CD4-positive, CD25-positive, alpha-beta regulatory T cell (primary cell): ENCODE measurements around the gene PRRC2A. TPM values are rescaled to one million over a fixed set of nuclear protein-coding genes. Genes with fewer than 3 reads are reported as not detected.

Experiments used
- ATAC-seq, 2 donors: fragments of 150-1000 bp; cut with Tn5 transposase; one replicate each; pipeline ENCODE4 v1.10.0; 2021; ENCODE audit warnings: low read depth in 2 of 2, moderate number of reproducible peaks in 2 of 2, moderate library complexity in 1 of 2
- DNase-seq, 3 donors: peaks; one replicate each; pipeline versions ENCODE4 v3.0.0 to v3.0.0-alpha.2; 2012 to 2022; ENCODE audit warnings: mixed read lengths in 1 of 3
- H3K27ac ChIP-seq: one replicate; pipeline ENCODE4 v1.7.0; 2013; ENCODE audit warnings: mild to moderate bottlenecking, low read length; ENCODE audit not compliant: insufficient read depth, poor library complexity, severe bottlenecking
- H3K27me3 ChIP-seq: one replicate; pipeline ENCODE4 v1.7.0; 2013; ENCODE audit warnings: low read length; ENCODE audit not compliant: control insufficient read depth, insufficient read depth
- H3K36me3 ChIP-seq: one replicate; pipeline ENCODE4 v1.7.0; 2013; ENCODE audit warnings: mild to moderate bottlenecking, low read length, moderate library complexity; ENCODE audit not compliant: control insufficient read depth, insufficient read depth
- H3K4me1 ChIP-seq: 2 replicates; pipeline ENCODE4 v1.7.0; 2013; ENCODE audit warnings: mild to moderate bottlenecking, low read length; ENCODE audit not compliant: insufficient read depth, control insufficient read depth, poor library complexity, severe bottlenecking
- H3K4me3 ChIP-seq: one replicate; pipeline ENCODE4 v1.7.0; 2013; ENCODE audit warnings: low read depth, mild to moderate bottlenecking, low read length, moderate library complexity
- H3K9me3 ChIP-seq, 2 experiments: 1 replicate in 1 of 2; 2 replicates in 1 of 2; pipeline ENCODE4 v1.7.0; 2013; ENCODE audit warnings: low read length in 2 of 2, mild to moderate bottlenecking in 1 of 2, moderate library complexity in 1 of 2; ENCODE audit not compliant: control insufficient read depth in 2 of 2
- H3K27ac Mint-ChIP-seq, 3 donors: one replicate each; pipeline ENCODE4 v1.8.0; 2020 to 2022; ENCODE audit warnings: mild to moderate bottlenecking in 3 of 3, mixed read lengths in 3 of 3, moderate library complexity in 2 of 3
- H3K27me3 Mint-ChIP-seq: one replicate; pipeline ENCODE4 v1.8.0; 2022; ENCODE audit warnings: mild to moderate bottlenecking, mixed read lengths
- H3K36me3 Mint-ChIP-seq: one replicate; pipeline ENCODE4 v1.8.0; 2020; ENCODE audit warnings: mixed read lengths
- H3K4me1 Mint-ChIP-seq, 4 donors: one replicate each; pipeline ENCODE4 v1.8.0; 2020 to 2022; ENCODE audit warnings: mixed read lengths in 4 of 4, mild to moderate bottlenecking in 1 of 4
- H3K4me3 Mint-ChIP-seq, 4 donors: one replicate each; pipeline ENCODE4 v1.8.0; 2020 to 2022; ENCODE audit warnings: mild to moderate bottlenecking in 4 of 4, mixed read lengths in 4 of 4, moderate library complexity in 3 of 4
- H3K9me3 Mint-ChIP-seq, 7 donors: one replicate each; pipeline ENCODE4 v1.8.0; 2020 to 2022; ENCODE audit warnings: mixed read lengths in 7 of 7, mild to moderate bottlenecking in 3 of 7, moderate library complexity in 2 of 7
- polyA plus RNA-seq, 4 donors: library from polyadenylated mRNA; unstranded; fragments of 300-500 nt; fragmentation: Illumina TruSeq; gene quantifications; one replicate each; pipeline ENCODE4 v1.2.3, GENCODE V29; 2021
- total RNA-seq: library from RNA; stranded (reverse); gene quantifications from one replicate; pipeline ENCODE4 v1.2.3, GENCODE V29; 2022

PRRC2A gene
- total and polyA plus RNA-seq, 5 donors from 2014 or later = 2.8 to 214 (median 3.2) TPM

GRCh38 chr6:31658983-31659648, 38.6 kb downstream of the PRRC2A start:
- peaks cover 4 to 83% (median 51%) of the 10 kb centered on the region in 4 donors for H3K4me1 Mint-ChIP-seq
- H3K4me1 ChIP-seq = peaks cover 64% of the 10 kb centered on the region
- ATAC-seq (no peak), DNase-seq (no peak)
- H3K27ac ChIP-seq = peak overlapping the region; percentile 76
- peak overlapping the region; percentile 92 to 99 (median 96) for H3K4me3 Mint-ChIP-seq
- peak overlapping the region; percentile 90 for H3K4me3 ChIP-seq
- H3K36me3 ChIP-seq = peaks cover 22% of the 10 kb centered on the region
- H3K27me3 Mint-ChIP-seq = no peaks in the 10 kb centered on the region
- no peaks in the 10 kb centered on the region for H3K9me3 ChIP-seq
- H3K27ac Mint-ChIP-seq = peak overlapping the region; percentile 88 to 94 (median 93)
- H3K36me3 Mint-ChIP-seq = peaks cover 18% of the 10 kb centered on the region
- no peaks in the 10 kb centered on the region for H3K9me3 Mint-ChIP-seq
- no peaks in the 10 kb centered on the region for H3K27me3 ChIP-seq

GRCh38 chr6:31659649-31660380, 39.3 kb downstream of the PRRC2A start:
- Histone ChIP-seq H3K36me3 (peaks cover 22% of the 10 kb centered on the region), H3K4me3 (peak overlapping the region; percentile 90), H3K9me3 (no peaks in the 10 kb centered on the region), H3K27me3 (no peaks in the 10 kb centered on the region), H3K27ac (peak overlapping the region; percentile 76), H3K4me1 (peaks cover 70% of the 10 kb centered on the region)
- peak; percentile 38 to 48 for ATAC-seq
- H3K4me1 Mint-ChIP-seq = peaks cover 0 to 90% (median 57%) of the 10 kb centered on the region in 4 donors
- no peaks in the 10 kb centered on the region for H3K9me3 Mint-ChIP-seq
- peak overlapping the region; percentile 92 to 99 (median 96) for H3K4me3 Mint-ChIP-seq
- peaks cover 20% of the 10 kb centered on the region for H3K36me3 Mint-ChIP-seq
- H3K27me3 Mint-ChIP-seq = no peaks in the 10 kb centered on the region
- peak in 2 of 3 donors; percentile 21 to 72 for DNase-seq
- peak overlapping the region; percentile 93 to 95 (median 94) for H3K27ac Mint-ChIP-seq

- Mint-ChIP-seq H3K4me3 (peak within 1 kb of the TSS; percentile 92 to 99 (median 96)), H3K27ac (peak within 1 kb of the TSS; percentile 93 to 95 (median 94)), H3K36me3 (peaks cover 17% of the 10 kb centered on the region), H3K9me3 (no peaks in the 10 kb centered on the region), H3K4me1 (peaks cover 0 to 88% (median 58%) of the 10 kb centered on the region in 4 donors), H3K27me3 (no peaks in the 10 kb centered on the region)
- peak; percentile 65 to 70 for ATAC-seq
- peak within 1 kb of the TSS; percentile 90 for H3K4me3 ChIP-seq
- peak; percentile 70 to 85 (median 72) for DNase-seq
- no peaks in the 10 kb centered on the region for H3K9me3 ChIP-seq
- peak within 1 kb of the TSS; percentile 76 for H3K27ac ChIP-seq
- peaks cover 22% of the 10 kb centered on the region for H3K36me3 ChIP-seq
- H3K27me3 ChIP-seq = no peaks in the 10 kb centered on the region
- H3K4me1 ChIP-seq = peaks cover 70% of the 10 kb centered on the region
Measured at GRCh38 chr6:31660381-31661261, 40.1 kb downstream of the PRRC2A start, which contains the start of gene C6orf47. Gene C6orf47, minus strand, starts transcription at chr6:31660778. Its CDS starts 831 bp downstream, at chr6:31659947.

GRCh38 chr6:31661262-31662123, 41.0 kb downstream of the PRRC2A start:
- H3K4me1 Mint-ChIP-seq = peaks cover 0 to 87% (median 60%) of the 10 kb centered on the region in 4 donors
- H3K4me3 Mint-ChIP-seq = peak overlapping the region; percentile 92 to 99 (median 96)
- Histone ChIP-seq H3K9me3 (no peaks in the 10 kb centered on the region), H3K27ac (peak overlapping the region; percentile 76), H3K4me3 (peak overlapping the region; percentile 76), H3K36me3 (peaks cover 18% of the 10 kb centered on the region), H3K4me1 (peaks cover 75% of the 10 kb centered on the region), H3K27me3 (no peaks in the 10 kb centered on the region)
- no peak for DNase-seq
- ATAC-seq = no peak
- peak overlapping the region; percentile 90 to 94 (median 93) for H3K27ac Mint-ChIP-seq
- no peaks in the 10 kb centered on the region for H3K9me3 Mint-ChIP-seq
- no peaks in the 10 kb centered on the region for H3K27me3 Mint-ChIP-seq
- H3K36me3 Mint-ChIP-seq = peaks cover 12% of the 10 kb centered on the region

GRCh38 chr6:31662124-31662723, 41.7 kb downstream of the PRRC2A start:
- H3K27ac Mint-ChIP-seq = peak overlapping the region in 1 of 3 donors; percentile 66
- H3K4me3 Mint-ChIP-seq = peak overlapping the region; percentile 92 to 99 (median 96)
- H3K36me3 Mint-ChIP-seq = peaks cover 16% of the 10 kb centered on the region
- no peaks in the 10 kb centered on the region for H3K9me3 Mint-ChIP-seq
- H3K4me1 Mint-ChIP-seq = peaks cover 0 to 89% (median 61%) of the 10 kb centered on the region in 4 donors
- H3K27me3 Mint-ChIP-seq = no peaks in the 10 kb centered on the region
- Histone ChIP-seq H3K27me3 (no peaks in the 10 kb centered on the region), H3K4me3 (no peak overlapping the region), H3K4me1 (peaks cover 81% of the 10 kb centered on the region), H3K27ac (peak overlapping the region; percentile 19), H3K36me3 (peaks cover 19% of the 10 kb centered on the region), H3K9me3 (no peaks in the 10 kb centered on the region)
- DNase-seq = no peak
- ATAC-seq = no peak

- peaks cover 22% of the 10 kb centered on the region for H3K36me3 Mint-ChIP-seq
- H3K9me3 Mint-ChIP-seq = no peaks in the 10 kb centered on the region
- H3K4me1 Mint-ChIP-seq = peaks cover 4 to 88% (median 60%) of the 10 kb centered on the region in 4 donors
- no peaks in the 10 kb centered on the region for H3K9me3 ChIP-seq
- H3K36me3 ChIP-seq = peaks cover 23% of the 10 kb centered on the region
- DNase-seq = no peak
- peaks cover 72% of the 10 kb centered on the region for H3K4me1 ChIP-seq
- peak overlapping the region; percentile 67 to 98 (median 89) for H3K27ac Mint-ChIP-seq
- no peaks in the 10 kb centered on the region for H3K27me3 ChIP-seq
- no peaks in the 10 kb centered on the region for H3K27me3 Mint-ChIP-seq
- H3K4me3 ChIP-seq = peak overlapping the region; percentile 56
- H3K4me3 Mint-ChIP-seq = peak overlapping the region; percentile 92 to 98 (median 94)
- peak overlapping the region; percentile 98 for H3K27ac ChIP-seq
- ATAC-seq = no peak
Measured at GRCh38 chr6:31663126-31663960, 42.8 kb downstream of the PRRC2A start.
